ENCODE data around the gene AK4.
A peak's percentile ranks its signal among the peaks of the same experiment; 100 is the strongest.
"Not testable (repeated sequence)": the region's sequence is repeated elsewhere in the genome, so short reads cannot be mapped to it uniquely, and the experiment has no call there.

The AK4 gene

DNA sequence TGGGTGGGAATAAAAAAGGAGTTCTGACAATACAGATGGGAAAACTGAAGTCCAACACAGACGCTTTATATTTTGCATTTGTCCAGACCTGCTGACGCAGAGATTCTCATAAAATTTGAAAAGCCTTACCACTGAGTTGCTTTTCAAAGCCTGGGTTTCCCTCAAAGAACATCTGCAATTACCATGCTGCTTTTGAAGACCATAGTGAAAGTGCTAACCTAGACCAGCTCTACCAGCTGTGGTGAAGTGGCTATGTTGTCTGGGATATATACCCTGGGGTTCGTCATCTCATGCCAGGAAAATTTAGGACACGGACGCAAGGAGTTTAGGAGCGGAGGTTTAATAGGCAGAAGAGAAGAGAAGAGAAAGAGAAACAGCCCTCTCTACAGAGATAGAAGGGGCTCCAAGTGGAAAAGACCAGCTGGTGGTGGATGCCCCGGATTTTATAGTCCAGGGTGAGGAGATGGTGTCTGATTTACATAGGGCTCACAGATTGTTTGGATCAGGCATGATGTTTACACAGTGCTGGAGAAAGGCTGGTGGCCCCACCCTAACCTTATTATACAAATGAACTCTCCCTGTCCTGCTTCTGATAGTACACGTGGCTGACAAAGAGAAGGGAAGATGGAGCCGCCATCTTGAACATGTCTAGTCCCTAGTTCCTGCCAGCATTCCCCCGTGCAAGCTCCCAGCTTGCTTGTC lies 73.8 kb downstream of the AK4 start:
- DNase-seq, result no peak

- no peak for DNase-seq
Observed at GRCh38 chr1:65222340-65222940, 74.4 kb downstream of the AK4 start.

- DNase-seq, result no peak
Observed at GRCh38 chr1:65224681-65225091, 76.7 kb downstream of the AK4 start.

DNA sequence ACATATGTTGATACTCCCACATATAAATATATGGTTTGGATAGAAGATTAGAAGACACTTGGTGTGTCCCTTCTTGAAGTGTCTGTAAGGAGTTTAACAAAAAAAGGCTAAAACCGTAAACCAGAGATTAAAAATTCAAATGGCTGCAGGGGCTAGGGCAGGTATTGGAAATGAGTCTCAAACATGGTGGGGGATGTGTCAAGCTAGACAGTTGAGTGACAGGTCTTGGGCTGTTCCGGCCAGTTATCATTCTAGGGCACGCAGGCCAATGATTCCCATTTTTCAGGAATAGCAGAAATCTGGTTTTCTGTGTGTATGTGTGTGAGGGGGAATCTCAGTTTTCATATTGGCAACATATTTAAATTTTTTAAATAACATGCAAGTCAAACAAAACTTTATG lies 77.2 kb downstream of the AK4 start:
- no peak for DNase-seq

GRCh38 chr1:65229201-65229600 lies 81.2 kb downstream of the AK4 start:
- DNase-seq, result no peak

DNA sequence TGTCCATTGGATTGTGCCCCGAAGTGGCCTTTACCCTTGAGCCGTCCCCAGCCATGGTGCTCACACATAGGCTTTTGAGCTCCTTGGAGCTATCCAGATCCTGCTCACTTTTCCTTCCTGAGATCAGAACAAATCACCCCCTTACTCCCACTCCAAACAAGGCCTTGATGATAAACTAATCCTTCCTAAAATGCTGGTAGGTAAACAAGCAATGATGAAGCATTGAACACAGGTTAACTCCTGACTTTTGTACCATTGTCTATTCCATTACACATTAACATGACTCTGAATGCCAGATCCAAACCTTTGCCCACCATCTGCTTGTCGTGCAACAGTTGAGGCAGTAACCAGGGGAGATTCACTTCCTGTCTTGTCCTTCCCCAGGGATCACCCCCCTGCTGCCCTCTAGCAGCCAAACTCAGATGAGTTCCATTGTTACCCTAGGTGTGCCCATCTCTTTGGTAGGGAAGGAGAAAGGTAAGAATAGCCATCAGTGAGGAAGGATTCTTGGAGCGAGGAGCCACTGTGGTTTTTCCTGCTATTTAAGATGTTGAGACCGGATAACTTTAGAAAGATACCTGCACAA lies 81.8 kb downstream of the AK4 start:
- no peak for DNase-seq

DNA sequence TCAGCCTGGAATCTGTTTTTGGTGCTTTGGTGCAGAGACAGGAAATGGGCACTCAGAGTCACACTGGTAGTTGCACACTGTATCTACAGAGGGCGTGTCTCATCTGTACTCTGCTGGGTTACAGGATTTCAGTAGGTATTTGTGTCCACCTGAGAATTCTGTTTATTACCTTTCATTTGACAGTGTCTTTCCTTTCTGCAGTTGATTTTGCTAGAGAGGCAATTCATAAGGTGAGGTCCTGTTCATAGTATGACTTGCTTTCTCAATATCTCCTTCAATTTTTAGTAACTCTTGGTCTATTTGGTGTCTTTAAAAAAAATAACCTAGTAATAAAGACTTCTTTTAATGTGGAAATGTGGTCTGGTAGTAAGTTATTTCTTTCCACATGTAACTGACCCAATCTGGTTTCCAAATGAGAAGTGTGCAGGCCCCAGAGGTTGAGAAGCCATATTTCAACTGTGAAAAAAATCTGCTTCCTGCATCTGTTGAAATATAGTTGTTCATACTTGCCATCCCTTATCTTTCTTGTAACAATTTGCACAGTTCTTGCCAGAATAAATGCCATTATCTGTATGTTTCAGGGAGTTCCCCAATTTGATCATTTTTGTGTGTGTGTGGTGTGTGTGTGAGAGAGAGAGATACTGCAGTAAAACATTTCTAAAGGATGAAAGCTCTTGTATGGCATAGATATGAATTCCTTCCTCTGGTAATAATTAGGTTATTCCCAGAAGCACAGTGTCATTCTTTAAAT lies 82.9 kb downstream of the AK4 start:
- no peak for DNase-seq

DNA sequence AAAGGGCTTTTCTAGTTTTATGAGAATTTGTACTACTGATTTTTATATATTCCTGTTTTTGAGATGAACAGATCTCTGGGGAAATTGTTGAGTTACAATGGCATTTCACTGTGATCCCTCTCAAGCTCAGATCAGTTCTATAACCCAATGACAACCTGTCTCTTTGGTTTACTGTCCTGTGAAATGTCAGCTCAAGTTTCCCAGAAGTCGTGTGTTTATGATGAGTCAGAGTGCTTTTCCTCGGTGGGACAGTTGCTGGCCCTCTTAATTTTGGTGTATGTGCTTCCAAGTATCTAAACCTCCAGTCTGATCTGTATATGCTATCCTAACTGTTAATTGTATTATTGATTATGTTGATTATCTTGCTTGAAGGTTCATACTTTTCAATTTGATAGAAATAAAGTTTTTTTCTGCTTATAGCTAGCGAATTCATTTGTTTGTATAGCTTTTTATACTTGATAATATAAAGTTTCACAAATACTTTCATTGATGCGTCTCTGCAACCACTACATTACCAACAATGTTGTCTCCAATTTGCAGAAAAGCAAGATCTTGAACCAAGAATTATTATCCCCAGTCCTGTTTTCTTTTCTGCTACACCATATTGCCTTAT lies 83.8 kb downstream of the AK4 start:
- DNase-seq, result no peak

- DNase-seq, result no peak
Observed at GRCh38 chr1:65232461-65232990, 84.5 kb downstream of the AK4 start.

DNA sequence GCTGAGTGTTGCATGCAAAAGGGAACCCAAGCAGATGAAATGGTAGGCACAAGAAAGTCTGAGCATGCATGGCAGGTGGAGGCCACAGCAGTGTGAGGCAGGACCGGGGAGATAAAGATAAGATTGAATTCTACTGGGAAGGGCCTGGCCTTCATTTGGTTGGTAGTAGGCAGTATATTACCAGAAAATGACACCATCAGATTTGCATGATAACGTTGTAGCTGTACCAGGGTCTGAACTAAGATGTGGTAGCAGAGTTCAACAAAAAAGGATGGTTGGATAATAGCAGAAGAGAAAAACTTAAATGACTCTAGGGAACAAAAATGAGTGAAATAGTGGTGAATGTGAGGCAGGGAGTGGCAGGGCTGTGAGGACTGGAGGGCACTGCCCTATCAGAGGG lies 85.8 kb downstream of the AK4 start:
- no peak for DNase-seq

DNA sequence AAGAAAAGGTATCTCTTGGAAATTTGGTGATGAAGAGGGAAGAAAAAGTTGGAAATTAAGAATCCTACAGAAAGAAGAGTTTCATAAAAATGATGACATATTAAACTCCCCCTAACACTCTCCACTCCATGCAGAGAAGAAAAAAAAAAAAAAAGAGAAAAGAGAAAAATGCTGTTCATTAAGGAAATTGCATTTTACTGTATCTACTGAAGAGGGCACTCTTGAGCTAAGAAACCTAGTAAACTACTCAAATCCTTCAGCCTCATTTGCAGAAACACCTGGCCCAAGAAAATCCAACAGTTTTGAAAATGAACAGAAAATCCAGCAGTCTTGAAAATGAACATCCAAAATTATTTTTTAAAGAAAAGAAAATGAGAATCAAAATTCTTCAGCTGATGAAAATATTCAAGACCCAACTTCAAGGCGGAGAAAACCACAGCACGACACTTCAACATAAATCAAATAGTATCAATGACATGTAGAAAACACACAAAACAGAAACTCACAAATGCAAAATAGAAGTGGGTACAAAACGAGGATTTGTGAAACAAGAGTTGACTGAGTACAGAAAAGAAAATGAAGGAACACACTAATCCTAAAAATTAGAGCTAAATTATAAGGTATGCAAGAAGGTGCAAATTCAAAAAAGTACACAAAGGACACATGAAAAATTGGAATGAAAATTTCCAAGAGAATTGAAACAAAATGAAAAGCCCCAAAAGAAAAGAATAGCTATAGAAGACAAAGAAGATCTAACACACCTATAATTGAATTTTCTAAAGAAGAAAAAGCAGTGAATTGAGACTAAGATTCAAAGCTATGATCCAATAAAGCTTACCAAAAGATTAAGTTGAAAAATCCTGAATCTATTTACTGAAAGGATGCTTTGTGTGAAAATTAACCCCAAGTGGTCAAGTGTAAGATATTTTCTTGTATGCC lies 88.1 kb downstream of the AK4 start:
- no peak for DNase-seq

DNA sequence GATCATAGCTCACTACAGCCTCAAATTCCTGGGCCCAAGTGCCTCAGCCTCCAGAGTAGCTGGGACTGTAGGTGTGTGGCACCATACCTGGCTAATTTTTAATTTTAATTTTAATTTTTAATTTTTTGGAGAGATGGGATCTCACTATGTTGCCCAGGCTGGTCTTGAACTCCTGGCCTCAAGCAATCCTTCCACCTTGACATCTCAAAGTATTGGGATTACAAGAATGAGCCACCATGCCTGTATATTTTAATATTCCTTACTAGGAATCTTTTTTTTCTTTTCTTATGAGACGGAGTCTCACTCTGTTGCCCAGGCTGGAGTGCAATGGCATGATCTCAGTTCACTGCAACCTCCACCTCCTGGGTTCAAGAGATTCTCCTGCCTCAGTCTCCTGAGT lies 89.1 kb downstream of the AK4 start:
- DNase-seq, result not testable (repeated sequence)

DNA sequence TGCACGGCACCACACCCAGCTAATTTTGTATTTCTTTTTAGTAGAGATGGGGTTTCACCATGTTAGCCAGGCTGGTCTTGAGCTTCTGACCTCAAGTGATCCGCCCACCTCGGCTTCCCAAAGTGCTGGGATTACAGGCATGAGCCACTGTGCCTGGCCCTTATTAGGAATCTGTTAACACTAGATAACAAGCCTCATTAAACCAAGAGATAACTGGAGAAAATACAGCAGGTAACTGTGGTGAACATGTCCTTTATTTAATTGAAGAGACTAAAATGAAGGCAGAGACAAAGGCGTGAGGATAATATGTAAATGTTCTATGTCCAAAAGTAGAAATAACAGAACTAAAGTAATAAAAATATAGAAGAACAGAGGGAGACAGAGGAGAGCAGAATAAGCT lies 89.5 kb downstream of the AK4 start:
- DNase-seq, result no peak

DNA sequence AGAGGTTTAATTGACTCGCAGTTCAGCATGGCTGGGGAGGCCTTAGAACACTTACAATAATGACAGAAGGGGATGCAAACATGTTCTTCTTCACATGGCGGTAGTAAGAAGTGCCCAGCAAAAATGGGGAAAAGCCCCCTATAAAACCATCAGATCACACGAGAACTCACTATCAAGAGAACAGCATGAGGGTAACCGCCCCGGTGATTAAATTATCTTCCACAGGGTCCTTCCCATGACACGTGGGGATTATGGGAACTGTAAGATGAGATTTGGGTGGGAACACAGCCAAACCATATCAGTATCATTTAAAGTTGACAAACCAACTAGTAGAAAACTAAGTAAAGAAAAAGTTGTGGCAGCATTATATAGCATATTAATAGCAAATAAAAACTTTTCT lies 90.0 kb downstream of the AK4 start:
- DNase-seq, result no peak

- no peak for DNase-seq
Observed at GRCh38 chr1:65243491-65243890, 95.5 kb downstream of the AK4 start.

DNA sequence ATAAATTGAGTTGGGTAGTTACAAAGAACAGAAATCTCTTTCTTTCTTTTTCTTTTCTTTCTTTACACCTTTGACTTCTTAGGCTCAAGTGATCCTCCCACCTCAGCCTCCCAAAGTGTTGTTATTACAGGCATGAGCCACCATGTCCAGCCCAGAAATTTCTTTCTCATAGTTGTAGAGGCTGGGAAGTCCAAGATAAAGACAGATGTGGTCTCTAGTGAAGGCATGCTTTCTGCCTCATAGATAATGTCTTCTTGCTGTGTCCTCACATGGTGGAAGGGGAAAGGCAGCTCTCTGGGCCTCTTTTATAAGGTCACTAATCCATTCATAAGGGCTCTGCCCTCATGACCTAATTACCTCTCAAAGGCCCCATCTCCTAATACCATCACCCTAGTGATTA lies 97.3 kb downstream of the AK4 start:
- DNase-seq, result no peak

GRCh38 chr1:65247419-65248359 lies 99.7 kb downstream of the AK4 start:
- no peak for DNase-seq

GRCh38 chr1:65250826-65251225 lies 102.8 kb downstream of the AK4 start:
- DNase-seq, result no peak

DNA sequence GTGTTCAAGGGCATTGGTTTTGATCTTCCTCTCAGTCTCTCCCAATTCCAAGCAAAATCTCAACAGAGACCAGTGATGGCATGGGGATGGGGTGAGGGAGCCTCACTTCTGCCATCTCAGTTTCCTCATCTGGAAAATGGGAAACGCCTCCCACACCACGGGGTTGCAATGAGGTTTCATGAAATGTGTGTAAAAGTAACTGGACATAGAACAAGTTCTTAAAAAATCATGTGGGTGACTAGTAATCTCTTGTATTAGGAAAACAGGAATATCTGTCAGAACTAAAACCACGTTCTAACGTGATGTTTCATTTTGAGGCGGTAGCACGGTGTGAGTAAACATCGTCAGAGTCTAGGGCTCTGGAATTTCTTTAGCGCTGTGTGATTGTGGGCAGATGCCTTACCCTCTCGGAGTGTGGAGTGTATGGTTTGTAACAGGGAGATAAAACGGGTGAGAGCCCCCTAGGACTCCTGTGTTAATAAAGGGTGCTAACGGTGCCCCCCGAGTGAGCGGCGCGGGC lies 105.9 kb downstream of the AK4 start:
- no peak for DNase-seq

- DNase-seq, result peak; percentile 88
Observed at GRCh38 chr1:65254320-65255034, 106.5 kb downstream of the AK4 start.
